A673 (cell line): Measurements from ENCODE around the gene CCDC97. TPM values are rescaled to one million over a fixed set of nuclear protein-coding genes. Genes with fewer than 3 reads are reported as not detected.

Experiments used
- BruUV-seq: library from RNA; stranded (reverse); fragments of 400-500 nt; replicated peaks from 2 replicates; lab custom pipeline; 2021; lab: Mats Ljungman, UMichigan
- CTCF ChIA-PET: fragments of 300-600 bp; sonication (Branson Sonifier 250); formaldehyde crosslinking; loops from one replicate; lab custom pipeline; 2022; ENCODE audit warnings: antibody characterized with exemption; lab: Charles Lee
- POLR2A ChIA-PET: fragments of 300-600 bp; sonication (Branson Sonifier 250); formaldehyde crosslinking; loops from one replicate; lab custom pipeline; 2022; ENCODE audit warnings: antibody characterized with exemption; ENCODE audit not compliant: low non-redundant PET; lab: Charles Lee
- DNase-seq: peaks from one replicate; pipeline ENCODE4 v3.0.0-alpha.2; 2015; ENCODE audit warnings: low spot score
- H3K27ac ChIP-seq: fragments of 200-600 bp; sonication (generic); 2 replicates; pipeline ENCODE4 v1.5.1; 2016; ENCODE audit warnings: mixed run types, low read depth, mild to moderate bottlenecking, mixed read lengths, antibody characterized with exemption, low read length; ENCODE audit not compliant: poor library complexity, severe bottlenecking
- H3K27me3 ChIP-seq: fragments of 200-600 bp; sonication (generic); replicated peaks from 2 replicates; pipeline ENCODE4 v1.6.1; 2017; ENCODE audit warnings: mixed run types, low read depth, mild to moderate bottlenecking, mixed read lengths, antibody characterized with exemption, low read length; ENCODE audit not compliant: insufficient read depth, poor library complexity
- H3K36me3 ChIP-seq: fragments of 200-600 bp; sonication (generic); 2 replicates; pipeline ENCODE4 v1.6.1; 2016; ENCODE audit warnings: mixed run types, mild to moderate bottlenecking, mixed read lengths, antibody characterized with exemption, low read length; ENCODE audit not compliant: insufficient read depth, poor library complexity, severe bottlenecking
- H3K4me1 ChIP-seq: fragments of 200-600 bp; sonication (generic); 2 replicates; pipeline ENCODE4 v1.6.1; 2017; ENCODE audit warnings: mixed run types, mild to moderate bottlenecking, mixed read lengths, antibody characterized with exemption, low read length; ENCODE audit not compliant: insufficient read depth, poor library complexity, severe bottlenecking
- H3K4me3 ChIP-seq: fragments of 200-600 bp; sonication (generic); 2 replicates; pipeline ENCODE4 v1.5.1; 2016; ENCODE audit warnings: low read depth, mixed run types, mild to moderate bottlenecking, mixed read lengths, low read length; ENCODE audit not compliant: poor library complexity, severe bottlenecking
- H3K9me3 ChIP-seq: fragments of 200-600 bp; sonication (generic); 2 replicates; pipeline ENCODE4 v1.6.1; 2016; ENCODE audit warnings: mixed run types, low read depth, mild to moderate bottlenecking, mixed read lengths, antibody characterized with exemption, low read length; ENCODE audit not compliant: poor library complexity, severe bottlenecking
- CTCF ChIP-seq: fragments of 300-800, 200-600 bp; sonication (generic); conservative IDR thresholded peaks from 2 replicates; pipeline ENCODE4 v1.5.1; 2017; ENCODE audit warnings: low read depth, mild to moderate bottlenecking, antibody characterized with exemption, low read length, moderate library complexity, mixed read lengths
- EZH2 ChIP-seq: fragments of 200-600 bp; sonication (generic); IDR thresholded peaks from 2 replicates; pipeline ENCODE4 v1.6.1; 2017; ENCODE audit warnings: borderline replicate concordance, low read depth, mild to moderate bottlenecking, mixed read lengths, antibody characterized with exemption, low read length; ENCODE audit not compliant: poor library complexity, severe bottlenecking
- intact Hi-C: fragments of 100-400 bp; cut with micrococcal nuclease; formaldehyde crosslinking; loops from one replicate; pipeline ENCODE4 v1.10.0; 2022; ENCODE audit not compliant: unreplicated experiment
- total RNA-seq: library from RNA; stranded (reverse); gene quantifications from 2 replicates; pipeline ENCODE4 v1.2.3, GENCODE V29; 2021

CCDC97 gene
- total RNA-seq, 1 experiment from 2014 or later: 40.8 TPM

- peak within 1 kb of the TSS; percentile 79 for H3K4me3 ChIP-seq
- intact Hi-C loops: no loop called here
- ChIA-PET CTCF (no interaction called here), POLR2A (interaction anchor here (0.6 to 0.9 kb wide), 4 partner anchors 9 to 571 kb away, joined by 3 to 10 read pairs (median 4); no protein-coding TSS in a partner anchor)
- peaks cover 6% of the 10 kb centered on the region for H3K4me1 ChIP-seq
- BruUV-seq: TSS peak; percentile 81
- peak within 1 kb of the TSS; percentile 100 for H3K27ac ChIP-seq
- no peaks in the 10 kb centered on the region for H3K36me3 ChIP-seq
- peak; percentile 99 for DNase-seq
- H3K27me3 ChIP-seq: no peaks in the 10 kb centered on the region
- TF ChIP-seq EZH2 (no peak), CTCF (no peak)
- H3K9me3 ChIP-seq: no peaks in the 10 kb centered on the region
These were observed 54.0 kb downstream of the CCDC97 start, which contains the start of gene B9D2 for GRCh38 chr19:41363753-41364523. Gene B9D2, minus strand, starts transcription at chr19:41364149. Its CDS starts 630 bp downstream, at chr19:41363519.

GRCh38 chr19:41364524-41365391, 54.8 kb downstream of the CCDC97 start:
- H3K27me3 ChIP-seq: no peaks in the 10 kb centered on the region
- intact Hi-C loops: no loop called here
- DNase-seq: no peak

More at GRCh38 chr19:41364524-41365391, 54.8 kb downstream of the CCDC97 start:
- no peak for TF ChIP-seq CTCF
- TF ChIP-seq EZH2: no peak
- CTCF ChIA-PET: no interaction called here
- peak overlapping the region; percentile 79 for H3K4me3 ChIP-seq
- H3K9me3 ChIP-seq: no peaks in the 10 kb centered on the region
- H3K27ac ChIP-seq: peak overlapping the region; percentile 100
- H3K36me3 ChIP-seq: no peaks in the 10 kb centered on the region
- POLR2A ChIA-PET: interaction anchor here (0.6 to 0.9 kb wide), 2 partner anchors 8 to 572 kb away, joined by 3 to 4 read pairs; no protein-coding TSS in a partner anchor
- BruUV-seq: no TSS peak
- H3K4me1 ChIP-seq: peaks cover 6% of the 10 kb centered on the region
